ENCODE measurements around the gene KCNK3. TPM values are rescaled to one million over a fixed set of nuclear protein-coding genes. Genes with fewer than 3 reads are reported as not detected.
A peak's percentile ranks its signal among the peaks of the same experiment; 100 is the strongest.

The KCNK3 gene
- total and polyA plus RNA-seq, 2 donors (not counting 1 experiment from before 2014, with no cell fraction given), result not detected

GRCh38 chr2:26740890-26741302 is 48.4 kb downstream of the KCNK3 start:
- 5% methylated on average over 6 of the region's 8 CpGs for WGBS (ENCODE audit: insufficient coverage)

GRCh38 chr2:26742048-26742770 is 49.7 kb downstream of the KCNK3 start:
- Histone ChIP-seq H3K4me3 (ENCODE audit: control extremely low read depth in 1 of 5, extremely low read depth in 1 of 5, insufficient read depth in 1 of 5, low read depth in 2 of 5, low read length in 4 of 5) (no peak overlapping the region), H3K27ac (ENCODE audit: low read length in 2 of 2) (no peak overlapping the region), H3K36me3 (replicated peaks in 1 of 2; ENCODE audit: control extremely low read depth in 1 of 2, control insufficient read depth in 1 of 2, extremely low read depth in 1 of 2, insufficient read depth in 2 of 2, low read length in 1 of 2) (no peaks in the 10 kb centered on the region), H2AFZ (ENCODE audit: insufficient read depth, low read depth, low read length, poor library complexity, severe bottlenecking) (no peak overlapping the region), H3K4me2 (replicated peaks; ENCODE audit: low read depth, low read length, poor library complexity, severe bottlenecking) (no peak overlapping the region), H3K9me3 (ENCODE audit: control extremely low read depth in 1 of 3, control insufficient read depth in 2 of 3, insufficient read depth in 1 of 3, low read length in 2 of 3) (peaks cover 0 to 2% (median 0%) of the 10 kb centered on the region in 3 donors), H3K27me3 (replicated peaks in 1 of 4; ENCODE audit: control extremely low read depth in 1 of 4, control insufficient read depth in 3 of 4, insufficient read depth in 4 of 4, low read length in 3 of 4) (peaks cover 0 to 3% (median 1%) of the 10 kb centered on the region in 4 experiments), H3K9ac (ENCODE audit: low read length) (no peak overlapping the region), H3K79me2 (ENCODE audit: control insufficient read depth, insufficient read depth, low read length) (no peaks in the 10 kb centered on the region), H3K4me1 (ENCODE audit: control insufficient read depth in 2 of 2, insufficient read depth in 2 of 2, low read length in 2 of 2) (no peaks in the 10 kb centered on the region), H4K20me1 (ENCODE audit: control insufficient read depth, insufficient read depth, low read length, poor library complexity, severe bottlenecking) (no peaks in the 10 kb centered on the region)
- Mint-ChIP-seq H3K4me3 (no peak overlapping the region), H3K9me3 (ENCODE audit: insufficient read depth) (no peaks in the 10 kb centered on the region), H3K27me3 (peaks cover 11% of the 10 kb centered on the region), H3K27ac (no peak overlapping the region), H3K4me1 (peaks cover 7% of the 10 kb centered on the region)
- DNase-seq, result no peak
- POLR2A ChIA-PET, result no interaction called here
- intact Hi-C loops (cut with micrococcal nuclease), result no loop called here
- TF ChIP-seq, protein P1, sequence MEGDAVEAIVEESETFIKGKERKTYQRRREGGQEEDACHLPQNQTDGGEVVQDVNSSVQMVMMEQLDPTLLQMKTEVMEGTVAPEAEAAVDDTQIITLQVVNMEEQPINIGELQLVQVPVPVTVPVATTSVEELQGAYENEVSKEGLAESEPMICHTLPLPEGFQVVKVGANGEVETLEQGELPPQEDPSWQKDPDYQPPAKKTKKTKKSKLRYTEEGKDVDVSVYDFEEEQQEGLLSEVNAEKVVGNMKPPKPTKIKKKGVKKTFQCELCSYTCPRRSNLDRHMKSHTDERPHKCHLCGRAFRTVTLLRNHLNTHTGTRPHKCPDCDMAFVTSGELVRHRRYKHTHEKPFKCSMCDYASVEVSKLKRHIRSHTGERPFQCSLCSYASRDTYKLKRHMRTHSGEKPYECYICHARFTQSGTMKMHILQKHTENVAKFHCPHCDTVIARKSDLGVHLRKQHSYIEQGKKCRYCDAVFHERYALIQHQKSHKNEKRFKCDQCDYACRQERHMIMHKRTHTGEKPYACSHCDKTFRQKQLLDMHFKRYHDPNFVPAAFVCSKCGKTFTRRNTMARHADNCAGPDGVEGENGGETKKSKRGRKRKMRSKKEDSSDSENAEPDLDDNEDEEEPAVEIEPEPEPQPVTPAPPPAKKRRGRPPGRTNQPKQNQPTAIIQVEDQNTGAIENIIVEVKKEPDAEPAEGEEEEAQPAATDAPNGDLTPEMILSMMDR (IDR thresholded peaks at IDR 0.05), result no peak
- 99% methylated on average over 10 of the region's 15 CpGs for WGBS (ENCODE audit: insufficient coverage)
- CTCF ChIA-PET, result interaction anchor here (1.2 to 1.7 kb wide), 4 partner anchors 9 to 145 kb away, joined by 3 to 7 read pairs (median 4); no protein-coding TSS in a partner anchor
- ATAC-seq (ENCODE audit: low read depth), result no peak

More at GRCh38 chr2:26740890-26741302, 48.4 kb downstream of the KCNK3 start:
- Histone ChIP-seq H3K79me2 (ENCODE audit: control insufficient read depth, insufficient read depth, low read length) (no peaks in the 10 kb centered on the region), H3K4me3 (ENCODE audit: control extremely low read depth in 1 of 5, extremely low read depth in 1 of 5, insufficient read depth in 1 of 5, low read depth in 2 of 5, low read length in 4 of 5) (no peak overlapping the region), H3K9ac (ENCODE audit: low read length) (no peak overlapping the region), H3K36me3 (replicated peaks in 1 of 2; ENCODE audit: control extremely low read depth in 1 of 2, control insufficient read depth in 1 of 2, extremely low read depth in 1 of 2, insufficient read depth in 2 of 2, low read length in 1 of 2) (no peaks in the 10 kb centered on the region), H3K9me3 (ENCODE audit: control extremely low read depth in 1 of 3, control insufficient read depth in 2 of 3, insufficient read depth in 1 of 3, low read length in 2 of 3) (peaks cover 0 to 2% (median 0%) of the 10 kb centered on the region in 3 donors), H4K20me1 (ENCODE audit: control insufficient read depth, insufficient read depth, low read length, poor library complexity, severe bottlenecking) (no peaks in the 10 kb centered on the region), H3K4me2 (replicated peaks; ENCODE audit: low read depth, low read length, poor library complexity, severe bottlenecking) (no peak overlapping the region), H2AFZ (ENCODE audit: insufficient read depth, low read depth, low read length, poor library complexity, severe bottlenecking) (peak overlapping the region; percentile 33), H3K4me1 (ENCODE audit: control insufficient read depth in 2 of 2, insufficient read depth in 2 of 2, low read length in 2 of 2) (no peaks in the 10 kb centered on the region), H3K27me3 (replicated peaks in 1 of 4; ENCODE audit: control extremely low read depth in 1 of 4, control insufficient read depth in 3 of 4, insufficient read depth in 4 of 4, low read length in 3 of 4) (peaks cover 0 to 3% (median 1%) of the 10 kb centered on the region in 4 experiments), H3K27ac (ENCODE audit: low read length in 2 of 2) (no peak overlapping the region)
- TF ChIP-seq, protein P1 (IDR thresholded peaks at IDR 0.05), result no peak
- no peak for TF ChIP-seq EZH2 (IDR thresholded peaks at IDR 0.05; ENCODE audit: borderline replicate concordance, insufficient read depth, low read depth, low read length, poor library complexity, severe bottlenecking)
- DNase-seq, result no peak
- H3K27me3 Mint-ChIP-seq, result peaks cover 14% of the 10 kb centered on the region
- no peak for ATAC-seq (ENCODE audit: low read depth)
- CTCF ChIA-PET, result no interaction called here
- intact Hi-C loops (cut with micrococcal nuclease), result no loop called here
- no peaks in the 10 kb centered on the region for H3K9me3 Mint-ChIP-seq (ENCODE audit: insufficient read depth)
- no peak overlapping the region for H3K27ac Mint-ChIP-seq
- POLR2A ChIA-PET, result no interaction called here
- H3K4me3 Mint-ChIP-seq, result no peak overlapping the region
- H3K4me1 Mint-ChIP-seq, result peaks cover 7% of the 10 kb centered on the region

Measured in B cell (primary cell).